Measurements from ENCODE around the gene PTGES. TPM values are rescaled to one million over a fixed set of nuclear protein-coding genes. Genes with fewer than 3 reads are reported as not detected.

The PTGES gene
- total RNA-seq, 1 donor from 2014 or later: 2.5 TPM

DNA sequence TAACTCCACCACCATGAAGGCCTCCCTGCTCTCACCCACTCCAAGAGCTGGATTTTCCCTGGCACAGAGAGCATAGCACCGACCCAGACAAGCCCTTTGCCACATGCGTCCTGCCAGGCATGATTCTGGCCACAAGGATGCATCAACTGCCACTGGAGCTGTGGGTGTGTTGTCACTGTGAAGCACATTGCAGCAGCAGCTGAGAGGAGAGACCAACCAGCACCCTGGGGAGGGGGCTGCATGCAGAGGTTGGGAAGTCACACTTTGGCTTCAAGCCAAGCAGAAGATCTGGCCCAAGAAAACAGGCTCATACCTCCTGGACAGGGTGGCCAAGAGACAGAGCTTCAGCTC is 22.6 kb upstream of the PTGES start:
- no peaks in the 10 kb centered on the region for H3K36me3 ChIP-seq (ENCODE audit: insufficient read depth, low read length)
- no peak overlapping the region for H3K4me3 ChIP-seq (ENCODE audit: insufficient read depth, low read depth, low read length)
- H3K4me1 ChIP-seq (ENCODE audit: insufficient read depth, low read length): peaks cover 18% of the 10 kb centered on the region
- no peak overlapping the region for H3K27ac ChIP-seq (ENCODE audit: low read depth, low read length)
- no peaks in the 10 kb centered on the region for H4K20me1 ChIP-seq (ENCODE audit: insufficient read depth, low read length)
- FAIRE-seq (no peak), DNase-seq (ENCODE audit: low read depth) (no peak)
- H3K4me1 Mint-ChIP-seq (ENCODE audit: low read depth, unreplicated experiment): peaks cover 8% of the 10 kb centered on the region
- H3K36me3 Mint-ChIP-seq (ENCODE audit: low read depth, unreplicated experiment): no peaks in the 10 kb centered on the region
- no peak overlapping the region for H3K4me3 Mint-ChIP-seq (ENCODE audit: unreplicated experiment)
- H3K79me2 ChIP-seq (ENCODE audit: insufficient read depth, low read length): no peaks in the 10 kb centered on the region
- H3K27ac Mint-ChIP-seq (ENCODE audit: unreplicated experiment): no peak overlapping the region
- peaks cover 19% of the 10 kb centered on the region for H3K27me3 Mint-ChIP-seq (ENCODE audit: low read depth, unreplicated experiment)
- H3K9ac ChIP-seq (ENCODE audit: low read length): no peak overlapping the region
- H3K27me3 ChIP-seq (ENCODE audit: insufficient read depth, low read length): peaks cover 6% of the 10 kb centered on the region
- H2AFZ ChIP-seq (ENCODE audit: low read depth, low read length): no peak overlapping the region
- no peak overlapping the region for H3K4me2 ChIP-seq (ENCODE audit: low read length)
- H3K9me3 Mint-ChIP-seq (ENCODE audit: unreplicated experiment): peaks cover 3% of the 10 kb centered on the region
- TF ChIP-seq, protein P1, sequence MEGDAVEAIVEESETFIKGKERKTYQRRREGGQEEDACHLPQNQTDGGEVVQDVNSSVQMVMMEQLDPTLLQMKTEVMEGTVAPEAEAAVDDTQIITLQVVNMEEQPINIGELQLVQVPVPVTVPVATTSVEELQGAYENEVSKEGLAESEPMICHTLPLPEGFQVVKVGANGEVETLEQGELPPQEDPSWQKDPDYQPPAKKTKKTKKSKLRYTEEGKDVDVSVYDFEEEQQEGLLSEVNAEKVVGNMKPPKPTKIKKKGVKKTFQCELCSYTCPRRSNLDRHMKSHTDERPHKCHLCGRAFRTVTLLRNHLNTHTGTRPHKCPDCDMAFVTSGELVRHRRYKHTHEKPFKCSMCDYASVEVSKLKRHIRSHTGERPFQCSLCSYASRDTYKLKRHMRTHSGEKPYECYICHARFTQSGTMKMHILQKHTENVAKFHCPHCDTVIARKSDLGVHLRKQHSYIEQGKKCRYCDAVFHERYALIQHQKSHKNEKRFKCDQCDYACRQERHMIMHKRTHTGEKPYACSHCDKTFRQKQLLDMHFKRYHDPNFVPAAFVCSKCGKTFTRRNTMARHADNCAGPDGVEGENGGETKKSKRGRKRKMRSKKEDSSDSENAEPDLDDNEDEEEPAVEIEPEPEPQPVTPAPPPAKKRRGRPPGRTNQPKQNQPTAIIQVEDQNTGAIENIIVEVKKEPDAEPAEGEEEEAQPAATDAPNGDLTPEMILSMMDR (IDR thresholded peaks at IDR 0.05; ENCODE audit: insufficient read depth, low read depth, low read length): no peak
- no peak for TF ChIP-seq EZH2 (IDR thresholded peaks at IDR 0.05; ENCODE audit: insufficient read depth, low read length)
- H3K9me3 ChIP-seq (ENCODE audit: insufficient read depth, low read depth, low read length): no peaks in the 10 kb centered on the region

DNA sequence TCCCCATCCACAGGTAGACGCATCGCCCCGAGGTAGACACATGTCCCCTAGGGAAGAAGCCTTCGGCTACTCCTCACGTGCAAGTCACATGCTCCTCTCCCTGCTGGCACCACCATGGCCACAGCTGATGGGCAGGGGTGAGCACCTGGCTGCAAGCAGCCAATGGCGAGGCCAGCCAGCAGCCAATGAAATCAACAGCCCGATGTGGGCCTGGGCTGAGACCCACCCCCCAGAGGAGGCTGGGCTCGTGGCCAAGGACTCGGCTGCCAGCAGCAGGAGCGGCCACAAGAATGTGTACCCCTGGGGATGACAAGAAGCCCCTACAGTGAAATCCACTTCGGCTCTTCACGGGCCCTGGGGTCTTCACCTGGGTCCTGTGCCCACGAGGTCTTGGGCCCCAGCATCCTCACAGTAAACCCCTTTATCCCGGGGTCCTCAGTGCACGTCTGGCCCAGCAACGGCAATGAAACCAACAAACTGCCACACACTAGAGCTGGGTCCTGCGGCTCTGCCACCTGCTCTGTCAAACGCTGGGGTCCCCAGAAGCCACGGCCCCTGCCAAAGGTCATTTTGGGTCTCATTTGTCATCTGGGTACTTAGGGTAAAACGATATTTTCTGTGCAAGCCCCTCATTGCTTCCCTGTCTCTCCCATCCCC is 22.1 kb upstream of the PTGES start:
- DNase-seq (ENCODE audit: low read depth) (no peak), FAIRE-seq (no peak)
- peaks cover 3% of the 10 kb centered on the region for H3K27me3 ChIP-seq (ENCODE audit: insufficient read depth, low read length)
- Mint-ChIP-seq H3K27me3 (ENCODE audit: low read depth, unreplicated experiment) (peaks cover 18% of the 10 kb centered on the region), H3K36me3 (ENCODE audit: low read depth, unreplicated experiment) (no peaks in the 10 kb centered on the region), H3K4me3 (ENCODE audit: unreplicated experiment) (no peak overlapping the region), H3K4me1 (ENCODE audit: low read depth, unreplicated experiment) (peaks cover 8% of the 10 kb centered on the region), H3K9me3 (ENCODE audit: unreplicated experiment) (peaks cover 3% of the 10 kb centered on the region), H3K27ac (ENCODE audit: unreplicated experiment) (no peak overlapping the region)
- H3K4me1 ChIP-seq (ENCODE audit: insufficient read depth, low read length): peaks cover 18% of the 10 kb centered on the region
- no peaks in the 10 kb centered on the region for H3K79me2 ChIP-seq (ENCODE audit: insufficient read depth, low read length)
- H3K4me2 ChIP-seq (ENCODE audit: low read length): no peak overlapping the region
- no peak overlapping the region for H3K27ac ChIP-seq (ENCODE audit: low read depth, low read length)
- no peaks in the 10 kb centered on the region for H3K9me3 ChIP-seq (ENCODE audit: insufficient read depth, low read depth, low read length)
- H3K4me3 ChIP-seq (ENCODE audit: insufficient read depth, low read depth, low read length): no peak overlapping the region
- H4K20me1 ChIP-seq (ENCODE audit: insufficient read depth, low read length): no peaks in the 10 kb centered on the region
- TF ChIP-seq, protein P1 (IDR thresholded peaks at IDR 0.05; ENCODE audit: insufficient read depth, low read depth, low read length): no peak
- TF ChIP-seq EZH2 (IDR thresholded peaks at IDR 0.05; ENCODE audit: insufficient read depth, low read length): no peak
- no peak overlapping the region for H3K9ac ChIP-seq (ENCODE audit: low read length)
- no peak overlapping the region for H2AFZ ChIP-seq (ENCODE audit: low read depth, low read length)
- H3K36me3 ChIP-seq (ENCODE audit: insufficient read depth, low read length): no peaks in the 10 kb centered on the region

DNA sequence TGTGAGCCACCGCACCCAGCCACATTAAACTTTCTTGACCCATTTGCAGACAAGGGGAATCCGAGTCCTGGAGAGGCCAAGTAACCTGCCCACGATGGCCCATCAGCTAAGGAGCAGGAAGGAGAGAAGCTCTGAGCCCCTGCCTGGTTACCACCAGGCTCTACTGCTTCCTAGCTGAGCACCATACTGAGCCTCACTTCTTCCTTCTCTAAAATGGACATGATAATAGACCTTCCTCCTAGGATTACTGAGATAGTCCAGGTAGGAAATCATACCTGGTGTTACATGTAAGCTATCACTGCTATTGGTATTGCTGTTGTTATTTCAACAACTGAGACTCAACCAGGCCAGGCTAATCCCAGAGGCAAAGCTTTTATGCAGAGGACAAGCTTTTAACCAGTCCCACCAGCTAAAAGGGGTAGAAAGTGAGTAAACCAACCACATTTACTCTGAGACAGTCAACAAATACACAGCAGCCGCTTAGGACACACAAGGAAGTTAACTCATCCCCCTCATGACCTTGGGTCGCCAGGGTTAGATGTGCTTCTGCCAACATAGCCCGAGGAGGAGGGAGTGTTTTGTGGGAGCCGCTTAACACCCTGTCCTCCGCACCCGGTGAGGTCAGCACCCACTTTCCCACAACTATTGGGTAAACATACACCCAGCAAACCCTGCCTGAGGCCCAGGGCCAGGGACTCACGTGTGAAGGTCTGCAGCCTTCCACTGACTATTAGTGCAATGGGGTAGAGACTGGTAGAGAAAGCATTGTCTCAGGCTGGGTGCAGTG is 20.6 kb upstream of the PTGES start:
- peaks cover 3% of the 10 kb centered on the region for H3K9me3 Mint-ChIP-seq (ENCODE audit: unreplicated experiment)
- peaks cover 8% of the 10 kb centered on the region for H3K4me1 Mint-ChIP-seq (ENCODE audit: low read depth, unreplicated experiment)
- H4K20me1 ChIP-seq (ENCODE audit: insufficient read depth, low read length): no peaks in the 10 kb centered on the region
- H3K27ac ChIP-seq (ENCODE audit: low read depth, low read length): no peak overlapping the region
- no peak overlapping the region for H3K4me2 ChIP-seq (ENCODE audit: low read length)
- H3K4me3 Mint-ChIP-seq (ENCODE audit: unreplicated experiment): no peak overlapping the region
- H3K27me3 Mint-ChIP-seq (ENCODE audit: low read depth, unreplicated experiment): peaks cover 23% of the 10 kb centered on the region
- H3K27ac Mint-ChIP-seq (ENCODE audit: unreplicated experiment): no peak overlapping the region
- peaks cover 18% of the 10 kb centered on the region for H3K4me1 ChIP-seq (ENCODE audit: insufficient read depth, low read length)
- H2AFZ ChIP-seq (ENCODE audit: low read depth, low read length): no peak overlapping the region
- H3K79me2 ChIP-seq (ENCODE audit: insufficient read depth, low read length): no peaks in the 10 kb centered on the region
- TF ChIP-seq, protein P1 (IDR thresholded peaks at IDR 0.05; ENCODE audit: insufficient read depth, low read depth, low read length): no peak
- TF ChIP-seq EZH2 (IDR thresholded peaks at IDR 0.05; ENCODE audit: insufficient read depth, low read length): no peak
- peaks cover 3% of the 10 kb centered on the region for H3K27me3 ChIP-seq (ENCODE audit: insufficient read depth, low read length)
- H3K4me3 ChIP-seq (ENCODE audit: insufficient read depth, low read depth, low read length): no peak overlapping the region
- H3K9me3 ChIP-seq (ENCODE audit: insufficient read depth, low read depth, low read length): no peaks in the 10 kb centered on the region
- H3K9ac ChIP-seq (ENCODE audit: low read length): no peak overlapping the region
- FAIRE-seq: no peak
- peak; percentile 12 for DNase-seq (ENCODE audit: low read depth)
- H3K36me3 Mint-ChIP-seq (ENCODE audit: low read depth, unreplicated experiment): no peaks in the 10 kb centered on the region
- no peaks in the 10 kb centered on the region for H3K36me3 ChIP-seq (ENCODE audit: insufficient read depth, low read length)
